ENCODE measurements around the gene NCAM1. TPM values are rescaled to one million over a fixed set of nuclear protein-coding genes. Genes with fewer than 3 reads are reported as not detected.

The NCAM1 gene
- total RNA-seq, 1 donor from 2014 or later = 26.8 TPM

- DNase-seq = no peak
Observed at GRCh38 chr11:113087706-113088105, 126.5 kb downstream of the NCAM1 start.

GRCh38 chr11:113090716-113091480, 129.7 kb downstream of the NCAM1 start:
- DNase-seq = no peak

GRCh38 chr11:113091481-113091780, 130.2 kb downstream of the NCAM1 start:
- no peak for DNase-seq

- no peak for DNase-seq
Observed at GRCh38 chr11:113096648-113097047, 135.4 kb downstream of the NCAM1 start.

GRCh38 chr11:113103932-113104690, 142.9 kb downstream of the NCAM1 start:
- DNase-seq = no peak

- no peak for DNase-seq
Observed at GRCh38 chr11:113104691-113105251, 143.6 kb downstream of the NCAM1 start.

- DNase-seq = no peak
Observed at GRCh38 chr11:113105592-113105991, 144.4 kb downstream of the NCAM1 start.

- no peak for DNase-seq
Observed at GRCh38 chr11:113106507-113106906, 145.3 kb downstream of the NCAM1 start.

GRCh38 chr11:113110046-113110445, 148.8 kb downstream of the NCAM1 start:
- DNase-seq = no peak

GRCh38 chr11:113111156-113111555, 149.9 kb downstream of the NCAM1 start:
- no peak for DNase-seq

- DNase-seq = no peak
Observed at GRCh38 chr11:113112307-113112706, 151.1 kb downstream of the NCAM1 start.

- DNase-seq = peak; percentile 42
Observed at GRCh38 chr11:113113801-113114704, 152.8 kb downstream of the NCAM1 start.

- no peak for DNase-seq
Observed at GRCh38 chr11:113114705-113115027, 153.4 kb downstream of the NCAM1 start.

GRCh38 chr11:113118104-113118503, 156.9 kb downstream of the NCAM1 start:
- no peak for DNase-seq

- DNase-seq = no peak
Observed at GRCh38 chr11:113119074-113119473, 157.9 kb downstream of the NCAM1 start.

GRCh38 chr11:113119966-113120736, 158.9 kb downstream of the NCAM1 start:
- no peak for DNase-seq

- DNase-seq = no peak
Observed at GRCh38 chr11:113121746-113122145, 160.5 kb downstream of the NCAM1 start.

- no peak for DNase-seq
Observed at GRCh38 chr11:113124006-113124405, 162.8 kb downstream of the NCAM1 start.

GRCh38 chr11:113124578-113124977, 163.4 kb downstream of the NCAM1 start:
- no peak for DNase-seq

GRCh38 chr11:113129261-113129992, 168.2 kb downstream of the NCAM1 start:
- no peak for DNase-seq
